GM12801 (cell line): ENCODE results near the gene PALD1.

Experiments used
- TF ChIP-seq, protein P1 (sequence below): IDR thresholded peaks from one replicate; pipeline ENCODE4 v1.5.1; 2011; ENCODE audit warnings: control low read depth; ENCODE audit not compliant: insufficient read length; ENCODE audit errors: extremely low read depth

Gene PALD1

DNA sequence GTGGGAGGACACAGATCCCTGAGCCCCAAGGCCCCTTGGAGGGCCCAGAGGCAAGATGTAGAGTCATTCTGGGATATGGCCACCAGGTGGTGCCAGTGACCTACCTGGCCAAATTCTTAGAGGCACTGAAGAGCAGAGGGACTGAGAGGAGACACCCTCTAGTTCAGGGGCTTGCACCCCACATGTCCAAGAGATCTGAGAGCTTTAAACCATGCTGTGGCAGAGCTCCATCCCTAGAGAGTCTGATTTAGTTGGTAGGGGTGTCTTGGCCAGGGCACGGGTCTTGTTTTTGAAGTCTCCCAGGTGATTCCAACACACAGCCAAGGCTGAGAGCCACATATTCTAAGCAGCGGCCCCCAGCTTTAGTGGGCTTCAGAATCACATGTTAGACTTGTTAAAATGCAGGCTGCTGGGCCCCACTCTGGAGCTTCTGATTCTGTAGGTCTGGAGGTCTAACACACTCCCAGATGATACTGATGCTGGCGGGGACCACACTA is 71.4 kb downstream of the PALD1 start:
- TF ChIP-seq, protein P1, sequence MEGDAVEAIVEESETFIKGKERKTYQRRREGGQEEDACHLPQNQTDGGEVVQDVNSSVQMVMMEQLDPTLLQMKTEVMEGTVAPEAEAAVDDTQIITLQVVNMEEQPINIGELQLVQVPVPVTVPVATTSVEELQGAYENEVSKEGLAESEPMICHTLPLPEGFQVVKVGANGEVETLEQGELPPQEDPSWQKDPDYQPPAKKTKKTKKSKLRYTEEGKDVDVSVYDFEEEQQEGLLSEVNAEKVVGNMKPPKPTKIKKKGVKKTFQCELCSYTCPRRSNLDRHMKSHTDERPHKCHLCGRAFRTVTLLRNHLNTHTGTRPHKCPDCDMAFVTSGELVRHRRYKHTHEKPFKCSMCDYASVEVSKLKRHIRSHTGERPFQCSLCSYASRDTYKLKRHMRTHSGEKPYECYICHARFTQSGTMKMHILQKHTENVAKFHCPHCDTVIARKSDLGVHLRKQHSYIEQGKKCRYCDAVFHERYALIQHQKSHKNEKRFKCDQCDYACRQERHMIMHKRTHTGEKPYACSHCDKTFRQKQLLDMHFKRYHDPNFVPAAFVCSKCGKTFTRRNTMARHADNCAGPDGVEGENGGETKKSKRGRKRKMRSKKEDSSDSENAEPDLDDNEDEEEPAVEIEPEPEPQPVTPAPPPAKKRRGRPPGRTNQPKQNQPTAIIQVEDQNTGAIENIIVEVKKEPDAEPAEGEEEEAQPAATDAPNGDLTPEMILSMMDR = peak; percentile 48

DNA sequence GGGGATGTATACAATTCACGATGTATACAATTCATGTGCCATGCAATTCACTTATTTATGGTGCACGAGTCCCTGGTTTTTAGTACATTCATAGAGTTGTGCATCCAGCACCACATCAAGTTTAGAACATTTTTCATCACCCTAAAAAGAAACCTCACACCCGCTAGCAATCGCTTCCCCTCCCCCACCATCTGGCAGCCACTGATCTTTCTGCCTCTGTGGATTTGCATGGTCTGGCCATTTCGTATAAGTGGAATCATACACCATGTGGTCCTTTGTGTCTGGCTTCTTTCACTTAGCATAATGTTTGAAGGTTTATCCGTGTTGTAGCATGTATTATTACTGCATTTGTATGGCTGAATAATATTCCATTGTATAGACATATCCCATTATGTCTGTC is 71.9 kb downstream of the PALD1 start:
- TF ChIP-seq, protein P1 = no peak

DNA sequence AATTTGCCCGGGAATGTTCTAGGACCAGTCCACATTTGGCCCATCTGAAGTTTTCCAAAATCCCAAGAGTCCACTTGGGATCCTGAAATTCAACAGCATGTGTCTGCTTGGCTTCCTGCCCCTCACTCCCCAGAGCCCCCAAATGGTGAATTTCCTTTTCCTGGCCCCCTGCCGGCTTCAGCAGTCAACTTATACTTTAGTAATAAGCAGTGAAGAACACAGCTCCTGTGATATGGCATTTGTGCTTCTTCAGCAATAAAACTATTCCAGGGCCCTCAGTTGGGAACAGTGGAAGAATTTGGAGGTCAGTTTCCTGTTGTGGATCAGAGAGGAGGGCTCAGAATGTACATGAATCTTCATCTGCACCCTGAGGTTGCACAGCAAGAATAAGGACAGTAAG is 72.9 kb downstream of the PALD1 start:
- TF ChIP-seq, protein P1 = no peak

DNA sequence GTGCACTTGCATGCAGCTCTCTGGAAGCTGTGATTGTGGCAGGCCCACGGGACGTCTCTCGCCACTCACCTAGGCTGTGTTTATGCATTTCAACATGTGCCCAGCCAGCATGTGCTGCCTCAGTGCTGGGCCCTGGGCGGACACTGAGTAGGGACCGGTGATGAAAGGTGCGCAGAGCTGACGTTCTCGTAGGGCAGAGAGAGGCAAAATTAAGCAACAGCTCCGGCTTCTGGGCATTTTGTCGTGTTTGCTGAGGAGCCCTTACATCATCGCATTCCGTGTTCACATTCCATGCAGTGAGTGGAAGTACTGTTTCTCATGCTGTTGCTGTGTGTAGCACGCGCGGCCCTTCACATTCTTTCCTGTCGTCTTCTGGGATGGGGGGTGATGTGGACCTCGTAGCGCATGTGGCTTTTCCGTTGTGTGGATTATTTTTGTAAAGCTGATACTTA is 73.4 kb downstream of the PALD1 start:
- TF ChIP-seq, protein P1 = no peak

DNA sequence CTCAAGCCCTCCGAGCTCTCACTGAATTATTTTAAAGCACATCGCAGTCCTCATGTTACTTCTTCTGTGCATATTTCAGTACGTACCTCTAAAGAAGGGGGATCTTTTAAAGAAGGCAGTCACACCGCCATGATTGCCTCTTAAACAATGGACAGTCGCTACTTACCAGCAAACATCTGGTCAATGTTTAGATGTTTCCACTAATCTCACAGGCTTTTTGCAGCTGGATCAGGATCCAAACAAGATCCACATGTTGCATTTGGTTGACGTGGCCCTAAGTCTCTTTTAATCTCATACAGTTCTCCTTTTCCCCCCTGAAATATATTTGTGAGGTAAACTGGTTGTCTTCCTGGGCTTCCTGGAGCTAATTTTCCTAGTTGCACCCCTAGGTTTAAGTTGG is 74.0 kb downstream of the PALD1 start:
- TF ChIP-seq, protein P1 = no peak

DNA sequence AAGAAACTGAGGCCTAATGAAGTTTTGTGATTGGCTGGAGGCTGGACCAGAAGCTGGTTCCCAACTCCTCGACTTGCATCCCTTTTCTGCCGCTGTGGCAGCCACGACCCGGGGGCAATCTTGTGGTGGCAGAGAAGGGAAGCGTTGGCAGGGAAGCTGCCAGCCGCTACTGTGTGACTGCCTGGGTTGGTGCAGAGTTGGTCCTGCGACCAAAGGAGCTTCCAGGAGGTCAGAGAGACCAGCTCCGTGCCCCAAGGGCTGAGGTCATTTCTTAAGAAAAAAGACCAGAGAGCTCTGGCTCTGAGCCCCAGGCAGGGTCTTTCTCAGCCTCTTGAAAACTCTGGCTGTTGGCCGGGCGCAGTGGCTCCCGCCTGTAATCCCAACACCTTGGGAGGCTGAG is 76.8 kb downstream of the PALD1 start:
- TF ChIP-seq, protein P1 = no peak

DNA sequence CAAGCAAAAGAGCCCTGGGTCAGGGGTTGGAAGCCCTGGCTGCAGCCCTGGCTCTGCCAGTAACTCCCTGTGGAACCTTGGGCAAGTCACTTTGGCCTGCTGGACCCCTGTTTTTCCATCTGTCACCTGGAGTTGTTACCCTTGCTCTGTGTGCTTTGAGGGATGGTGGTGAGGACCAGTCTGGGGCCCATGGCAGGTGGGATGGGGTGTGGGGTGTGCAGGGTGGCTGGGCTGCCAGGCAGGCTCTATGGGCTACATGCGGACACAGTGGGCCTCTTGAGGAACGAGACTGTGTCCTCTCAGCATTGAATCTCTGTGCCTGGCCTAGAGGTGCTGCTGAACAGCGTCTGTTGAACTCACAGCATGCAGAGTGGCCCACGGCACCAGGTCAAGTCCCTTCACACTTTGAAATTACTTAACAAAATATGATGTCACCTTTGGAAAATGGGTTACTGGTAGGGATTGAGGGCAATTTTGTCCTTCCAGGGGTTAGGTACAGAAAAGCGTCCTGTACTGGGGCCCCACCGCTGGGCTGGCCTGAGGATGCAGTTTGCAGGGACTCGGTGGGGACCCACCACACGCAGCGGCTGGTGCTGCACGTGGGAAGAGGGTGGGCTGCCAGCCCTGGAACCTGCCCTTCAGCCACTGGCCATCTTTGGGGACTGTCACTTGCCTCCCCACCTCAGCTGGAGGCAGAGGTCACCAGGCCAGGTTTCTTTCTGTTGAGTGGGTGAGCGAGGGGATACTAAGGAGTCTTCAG is 78.7 kb downstream of the PALD1 start:
- TF ChIP-seq, protein P1 = no peak
